NCI-H1436 (cell line): ENCODE measurements around the gene GNPTG.
A peak's percentile ranks its signal among the peaks of the same experiment; 100 is the strongest.

Experiments used
- DNase-seq: peaks from one replicate; lab custom pipeline; 2025; lab: John Stamatoyannopoulos, UW

The GNPTG gene

GRCh38 chr16:1333854-1334700 lies 17.7 kb upstream of the GNPTG start:
- DNase-seq: no peak

GRCh38 chr16:1334739-1335138 lies 17.0 kb upstream of the GNPTG start:
- no peak for DNase-seq

GRCh38 chr16:1335211-1335971 lies 16.3 kb upstream of the GNPTG start:
- no peak for DNase-seq

- peak; percentile 7 for DNase-seq
These were observed 15.7 kb upstream of the GNPTG start for GRCh38 chr16:1335996-1336395.

GRCh38 chr16:1336619-1337018 lies 15.1 kb upstream of the GNPTG start:
- DNase-seq: no peak

- DNase-seq: no peak
These were observed 14.2 kb upstream of the GNPTG start for GRCh38 chr16:1337486-1337885.

GRCh38 chr16:1338119-1338730 lies 13.5 kb upstream of the GNPTG start:
- DNase-seq: peak; percentile 28

- DNase-seq: no peak
These were observed 12.7 kb upstream of the GNPTG start for GRCh38 chr16:1338855-1339675.

- DNase-seq: no peak
These were observed 10.8 kb upstream of the GNPTG start for GRCh38 chr16:1340730-1341494.

- DNase-seq: no peak
These were observed 10.0 kb upstream of the GNPTG start for GRCh38 chr16:1341495-1342420.

GRCh38 chr16:1342526-1343427 lies 9.0 kb upstream of the GNPTG start:
- DNase-seq: peak; percentile 97

GRCh38 chr16:1343428-1344242 lies 8.1 kb upstream of the GNPTG start:
- no peak for DNase-seq

- DNase-seq: no peak
These were observed 7.2 kb upstream of the GNPTG start for GRCh38 chr16:1344499-1344898.

- no peak for DNase-seq
These were observed 6.6 kb upstream of the GNPTG start for GRCh38 chr16:1345087-1345486.

- DNase-seq: no peak
These were observed 5.9 kb upstream of the GNPTG start for GRCh38 chr16:1345651-1346421.

- DNase-seq: no peak
These were observed 5.1 kb upstream of the GNPTG start for GRCh38 chr16:1346422-1347285.
